H9 (cell line): ENCODE data around the gene AGK. TPM values are rescaled to one million over a fixed set of nuclear protein-coding genes. Genes with fewer than 3 reads are reported as not detected.

Source experiments
- DNase-seq: peaks from one replicate; pipeline ENCODE4 v3.0.0-alpha.2; 2017
- H2AFZ ChIP-seq: one replicate; pipeline ENCODE4 v1.6.1; 2013; ENCODE audit warnings: mild to moderate bottlenecking, low read length, control low read depth, moderate library complexity
- H2AK5ac ChIP-seq: 2 replicates; pipeline ENCODE4 v1.6.1; 2013; ENCODE audit warnings: low read length, control low read depth, mixed read lengths; ENCODE audit not compliant: insufficient read length
- H2BK120ac ChIP-seq: one replicate; pipeline ENCODE4 v1.6.1; 2013; ENCODE audit warnings: low read depth, mild to moderate bottlenecking, low read length, control low read depth, inconsistent platforms; ENCODE audit not compliant: poor library complexity, severe bottlenecking
- H2BK12ac ChIP-seq: 2 replicates; pipeline ENCODE4 v1.6.1; 2013; ENCODE audit warnings: low read length, control low read depth, mixed read lengths, low read depth; ENCODE audit not compliant: insufficient read length
- H2BK15ac ChIP-seq: 2 replicates; pipeline ENCODE4 v1.6.1; 2013; ENCODE audit warnings: low read depth, low read length, control low read depth
- H2BK20ac ChIP-seq: one replicate; pipeline ENCODE4 v1.6.1; 2013; ENCODE audit warnings: low read depth, mild to moderate bottlenecking, low read length, control low read depth, inconsistent platforms; ENCODE audit not compliant: poor library complexity, severe bottlenecking
- H2BK5ac ChIP-seq: 2 replicates; pipeline ENCODE4 v1.6.1; 2013; ENCODE audit warnings: low read length, control low read depth, mixed read lengths; ENCODE audit not compliant: insufficient read length
- H3K14ac ChIP-seq: 2 replicates; pipeline ENCODE4 v1.6.1; 2013; ENCODE audit warnings: low read length, control low read depth; ENCODE audit not compliant: insufficient read depth
- H3K18ac ChIP-seq: 2 replicates; pipeline ENCODE4 v1.6.1; 2013; ENCODE audit warnings: low read depth, mild to moderate bottlenecking, mixed read lengths, low read length, control low read depth; ENCODE audit not compliant: insufficient read length
- H3K23ac ChIP-seq: 2 replicates; pipeline ENCODE4 v1.6.1; 2013; ENCODE audit warnings: low read length, control low read depth, mixed read lengths, low read depth; ENCODE audit not compliant: insufficient read length
- H3K23me2 ChIP-seq: 2 replicates; pipeline ENCODE4 v1.6.1; 2013; ENCODE audit warnings: low read depth, mild to moderate bottlenecking, mixed read lengths, low read length, control low read depth; ENCODE audit not compliant: insufficient read length, poor library complexity, severe bottlenecking
- H3K27ac ChIP-seq: 2 replicates; pipeline ENCODE4 v1.5.1; 2013; ENCODE audit warnings: low read length, control low read depth, mixed read lengths, low read depth; ENCODE audit not compliant: insufficient read length
- H3K27me3 ChIP-seq: 2 replicates; pipeline ENCODE4 v1.6.1; 2013; ENCODE audit warnings: low read length, control low read depth, inconsistent platforms; ENCODE audit not compliant: insufficient read depth
- H3K4ac ChIP-seq: 2 replicates; pipeline ENCODE4 v1.6.1; 2013; ENCODE audit warnings: low read depth, mild to moderate bottlenecking, control low read depth, inconsistent platforms, low read length, moderate library complexity
- H3K4me1 ChIP-seq: 2 replicates; pipeline ENCODE4 v1.6.1; 2013; ENCODE audit warnings: low read length, control low read depth, inconsistent platforms; ENCODE audit not compliant: insufficient read depth
- H3K4me2 ChIP-seq: 2 replicates; pipeline ENCODE4 v1.6.1; 2013; ENCODE audit warnings: low read length, control low read depth, mixed read lengths; ENCODE audit not compliant: insufficient read length, insufficient read depth
- H3K56ac ChIP-seq: 2 replicates; pipeline ENCODE4 v1.6.1; 2013; ENCODE audit warnings: low read depth, mild to moderate bottlenecking, mixed read lengths, low read length, control low read depth; ENCODE audit not compliant: insufficient read length
- H3K79me1 ChIP-seq: 2 replicates; pipeline ENCODE4 v1.6.1; 2013; ENCODE audit warnings: low read depth, mild to moderate bottlenecking, moderate library complexity, low read length, control low read depth, inconsistent platforms; ENCODE audit not compliant: insufficient read depth, poor library complexity, severe bottlenecking
- H3K79me2 ChIP-seq: 2 replicates; pipeline ENCODE4 v1.6.1; 2013; ENCODE audit warnings: low read length, control low read depth, inconsistent platforms; ENCODE audit not compliant: insufficient read depth
- H3K9ac ChIP-seq: 2 replicates; pipeline ENCODE4 v1.6.1; 2013; ENCODE audit warnings: low read length, control low read depth, mixed read lengths; ENCODE audit not compliant: insufficient read length; ENCODE audit errors: extremely low read depth
- H3K9me3 ChIP-seq: one replicate; pipeline ENCODE4 v1.6.1; 2013; ENCODE audit warnings: low read depth, low read length, inconsistent platforms; ENCODE audit not compliant: control insufficient read depth
- H3T11ph ChIP-seq: one replicate; pipeline ENCODE4 v1.6.1; 2013; ENCODE audit warnings: mild to moderate bottlenecking, low read length, control low read depth, inconsistent platforms
- H4K20me1 ChIP-seq: one replicate; pipeline ENCODE4 v1.6.1; 2013; ENCODE audit not compliant: control insufficient read depth, insufficient read length, insufficient read depth
- H4K5ac ChIP-seq: 2 replicates; pipeline ENCODE4 v1.6.1; 2013; ENCODE audit warnings: low read depth, mild to moderate bottlenecking, mixed read lengths, low read length, control low read depth; ENCODE audit not compliant: insufficient read length
- H4K8ac ChIP-seq: replicated peaks from 2 replicates; pipeline ENCODE4 v1.6.1; 2013; ENCODE audit warnings: low read length, control low read depth, mixed read lengths, low read depth; ENCODE audit not compliant: insufficient read length
- H4K91ac ChIP-seq: 2 replicates; pipeline ENCODE4 v1.6.1; 2013; ENCODE audit warnings: low read depth, mild to moderate bottlenecking, moderate library complexity, mixed read lengths, low read length, control low read depth; ENCODE audit not compliant: insufficient read length
- H3K27ac Mint-ChIP-seq, 3 experiments: 2 replicates in 2 of 3; 3 replicates in 1 of 3; pipeline ENCODE4 v1.8.0; 2020 to 2021; ENCODE audit warnings: mixed read lengths in 3 of 3, mild to moderate bottlenecking in 1 of 3, moderate library complexity in 1 of 3
- H3K27me3 Mint-ChIP-seq: 2 replicates; pipeline ENCODE4 v1.8.0; 2021; ENCODE audit warnings: low read depth, mild to moderate bottlenecking, moderate library complexity, mixed read lengths
- H3K36me3 Mint-ChIP-seq, 3 experiments: 2 replicates in 2 of 3; 3 replicates in 1 of 3; pipeline ENCODE4 v1.8.0; 2020 to 2021; ENCODE audit warnings: low read depth in 3 of 3, mixed read lengths in 3 of 3; ENCODE audit not compliant: insufficient read depth in 1 of 3
- H3K4me1 Mint-ChIP-seq, 2 experiments: 2 replicates each; pipeline ENCODE4 v1.8.0; 2020; ENCODE audit warnings: mixed read lengths in 2 of 2
- H3K4me3 Mint-ChIP-seq, 2 experiments: 2 replicates in 1 of 2; 3 replicates in 1 of 2; pipeline ENCODE4 v1.8.0; 2020 to 2021; ENCODE audit warnings: mild to moderate bottlenecking in 2 of 2, mixed read lengths in 2 of 2, moderate library complexity in 1 of 2
- H3K9me3 Mint-ChIP-seq, 2 experiments: 2 replicates in 1 of 2; 3 replicates in 1 of 2; pipeline ENCODE4 v1.8.0; 2020; ENCODE audit warnings: mild to moderate bottlenecking in 2 of 2, mixed read lengths in 2 of 2, moderate library complexity in 1 of 2
- WGBS: extraction: QIAGEN DNeasy Blood & Tissue Kit; methylation state at CpG from one replicate; pipeline ENCODE4 v1.1.7; 2013; ENCODE audit warnings: missing lambda C conversion rate, low lambda C conversion rate, mixed read lengths; ENCODE audit not compliant: insufficient read length; ENCODE audit errors: extremely low coverage; 5-methylcytosine and 5-hydroxymethylcytosine counted together
- total RNA-seq: library from RNA; stranded (reverse); gene quantifications from 2 replicates; pipeline ENCODE4 v1.2.1, GENCODE V29; 2021
- TF ChIP-seq, protein P1 (sequence below): fragments of 200-600 bp; sonication (generic); conservative IDR thresholded peaks from 3 replicates; pipeline ENCODE4 v1.8.0; 2021; ENCODE audit warnings: antibody characterized with exemption, mild to moderate bottlenecking

Gene AGK
- total RNA-seq, 1 experiment from 2014 or later = 35.1 TPM

DNA sequence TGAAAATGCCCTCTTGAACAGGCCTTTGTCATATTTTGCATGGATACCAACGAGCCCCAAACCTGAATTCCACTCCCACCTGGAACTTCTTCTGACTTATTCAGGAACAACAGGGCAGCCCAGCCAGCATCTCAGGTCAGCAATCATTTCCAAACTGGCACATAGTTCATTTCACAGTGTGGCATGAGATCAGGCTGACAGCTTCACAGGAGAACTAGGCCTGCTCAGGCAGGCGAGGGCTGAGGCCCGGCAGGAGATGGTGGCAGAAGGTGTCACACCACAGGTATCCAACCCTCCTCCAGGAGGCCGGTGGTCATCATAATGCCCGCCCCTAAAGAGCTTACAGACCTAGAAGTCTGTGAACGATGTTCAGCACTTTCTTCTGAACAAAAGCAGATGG is 108.3 kb downstream of the AGK start:
- H3K18ac ChIP-seq = no peak overlapping the region
- H3K9me3 ChIP-seq = no peaks in the 10 kb centered on the region

More for the DNA sequence above, 108.3 kb downstream of the AGK start:
- Histone ChIP-seq H2BK20ac (no peak overlapping the region), H3K23me2 (no peaks in the 10 kb centered on the region), H3K27ac (no peak overlapping the region), H4K8ac (no peak overlapping the region), H4K20me1 (no peaks in the 10 kb centered on the region), H3K27me3 (no peaks in the 10 kb centered on the region), H3T11ph (no peak overlapping the region), H3K79me2 (no peaks in the 10 kb centered on the region), H2BK5ac (no peak overlapping the region), H2BK12ac (no peak overlapping the region), H3K14ac (no peak overlapping the region), H3K23ac (no peak overlapping the region), H3K4me1 (no peaks in the 10 kb centered on the region), H3K79me1 (no peaks in the 10 kb centered on the region), H3K56ac (no peak overlapping the region), H2BK120ac (no peak overlapping the region), H3K4me2 (no peak overlapping the region), H2AFZ (no peak overlapping the region), H3K4ac (no peak overlapping the region), H4K91ac (no peak overlapping the region), H2AK5ac (no peak overlapping the region), H2BK15ac (no peak overlapping the region), H4K5ac (no peak overlapping the region), H3K9ac (no peak overlapping the region)
- DNase-seq = no peak
- no CpG with 5 or more reads among the region's 6 CpGs for WGBS
- Mint-ChIP-seq H3K27ac (no peak overlapping the region), H3K36me3 (peaks cover 8 to 38% (median 32%) of the 10 kb centered on the region in 3 experiments; a peak in 6 of 7 replicates), H3K4me1 (peaks cover 4 to 5% of the 10 kb centered on the region in 2 experiments), H3K27me3 (no peaks in the 10 kb centered on the region), H3K4me3 (no peak overlapping the region), H3K9me3 (no peaks in the 10 kb centered on the region)
- TF ChIP-seq, protein P1, sequence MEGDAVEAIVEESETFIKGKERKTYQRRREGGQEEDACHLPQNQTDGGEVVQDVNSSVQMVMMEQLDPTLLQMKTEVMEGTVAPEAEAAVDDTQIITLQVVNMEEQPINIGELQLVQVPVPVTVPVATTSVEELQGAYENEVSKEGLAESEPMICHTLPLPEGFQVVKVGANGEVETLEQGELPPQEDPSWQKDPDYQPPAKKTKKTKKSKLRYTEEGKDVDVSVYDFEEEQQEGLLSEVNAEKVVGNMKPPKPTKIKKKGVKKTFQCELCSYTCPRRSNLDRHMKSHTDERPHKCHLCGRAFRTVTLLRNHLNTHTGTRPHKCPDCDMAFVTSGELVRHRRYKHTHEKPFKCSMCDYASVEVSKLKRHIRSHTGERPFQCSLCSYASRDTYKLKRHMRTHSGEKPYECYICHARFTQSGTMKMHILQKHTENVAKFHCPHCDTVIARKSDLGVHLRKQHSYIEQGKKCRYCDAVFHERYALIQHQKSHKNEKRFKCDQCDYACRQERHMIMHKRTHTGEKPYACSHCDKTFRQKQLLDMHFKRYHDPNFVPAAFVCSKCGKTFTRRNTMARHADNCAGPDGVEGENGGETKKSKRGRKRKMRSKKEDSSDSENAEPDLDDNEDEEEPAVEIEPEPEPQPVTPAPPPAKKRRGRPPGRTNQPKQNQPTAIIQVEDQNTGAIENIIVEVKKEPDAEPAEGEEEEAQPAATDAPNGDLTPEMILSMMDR = no peak
